ENCODE data around the gene DDX49. TPM values are rescaled to one million over a fixed set of nuclear protein-coding genes. Genes with fewer than 3 reads are reported as not detected.

The DDX49 gene
- total and polyA plus RNA-seq, 9 of the 15 experiments (the other 6 are each of a cell fraction or from before 2014, with no cell fraction given): 1.1 to 113 (median 45.7) TPM

- no peak for TF ChIP-seq ZNF324 (CRISPR knock-in tag; IDR thresholded peaks at IDR 0.05)
- TF ChIP-seq SAP30 (IDR thresholded peaks at IDR 0.05; ENCODE audit: borderline replicate concordance, insufficient read depth, low read depth, low read length, poor library complexity, severe bottlenecking): peak; percentile 56
- no peak for TF ChIP-seq FOXJ3 (CRISPR knock-in tag; IDR thresholded peaks at IDR 0.05)
- TF ChIP-seq EGR1 (conservative IDR thresholded peaks at IDR 0.05): peak; percentile 78
- TF ChIP-seq ZNF639 (CRISPR knock-in tag; conservative IDR thresholded peaks at IDR 0.05 in 1 of 2, IDR thresholded peaks at IDR 0.05 in 1 of 2): peak in 1 of 2 experiments; percentile 76; a peak in 2 of 4 replicates
- no peak for TF ChIP-seq E2F4 (CRISPR knock-in tag; IDR thresholded peaks at IDR 0.05; ENCODE audit: low read depth)
- TF ChIP-seq NONO (IDR thresholded peaks at IDR 0.05; ENCODE audit: low read depth in 2 of 2, low read length in 1 of 2): peak in 1 of 2 experiments; percentile 73; a peak in 1 of 4 replicates
- no peak for TF ChIP-seq FOXK1 (CRISPR knock-in tag; IDR thresholded peaks at IDR 0.05; ENCODE audit: borderline replicate concordance)
- no peak for TF ChIP-seq CC2D1A (IDR thresholded peaks at IDR 0.05)
- TF ChIP-seq CTCF (IDR thresholded peaks at IDR 0.05 in 2 of 3, conservative IDR thresholded peaks at IDR 0.05 in 1 of 3; ENCODE audit: insufficient read depth in 2 of 3, low read depth in 1 of 3, low read length in 3 of 3): peak in 2 of 3 experiments; percentile 34 to 63; a peak in 4 of 6 replicates
- TF ChIP-seq SIN3B (IDR thresholded peaks at IDR 0.05; ENCODE audit: low read depth): 0 out of 2 replicates have a peak, but pooled peaks have one; percentile 25
- TF ChIP-seq ZBTB9 (CRISPR knock-in tag; IDR thresholded peaks at IDR 0.05): 0 out of 2 replicates have a peak, but pooled peaks have one; percentile 31
- TF ChIP-seq ZFX (CRISPR knock-in tag; IDR thresholded peaks at IDR 0.05): peak; percentile 51; the same call in 1 of the 2 replicates
Measured at GRCh38 chr19:18940769-18941627, 21.5 kb downstream of the DDX49 start, which contains the start of gene HOMER3 (continued).

Measured in K562 (cell line).